Epithelial cell of esophagus (primary cell): ENCODE measurements around the gene EXD2.
"Not testable (repeated sequence)": the region's sequence is repeated elsewhere in the genome, so short reads cannot be mapped to it uniquely, and the experiment has no call there.

Source experiments
- DNase-seq: peaks from one replicate; pipeline ENCODE4 v3.0.0; 2010; ENCODE audit warnings: low read depth
- H3K4me3 ChIP-seq: 2 replicates; pipeline ENCODE4 v1.5.1; 2011; ENCODE audit warnings: mild to moderate bottlenecking, low read length, control low read depth
- CTCF ChIP-seq: IDR thresholded peaks from 2 replicates; pipeline ENCODE4 v1.5.1; 2011; ENCODE audit warnings: low read depth, mild to moderate bottlenecking, low read length, control low read depth, inconsistent platforms; ENCODE audit not compliant: insufficient read depth; ENCODE audit errors: missing control alignments

Gene EXD2

GRCh38 chr14:69270795-69271708 is 79.8 kb downstream of the EXD2 start:
- TF ChIP-seq CTCF = no peak
- DNase-seq = peak; percentile 21
- no peak overlapping the region for H3K4me3 ChIP-seq

- TF ChIP-seq CTCF = no peak
- DNase-seq = no peak
- no peak overlapping the region for H3K4me3 ChIP-seq
These were observed 83.0 kb downstream of the EXD2 start for GRCh38 chr14:69274321-69274720.

- no peak overlapping the region for H3K4me3 ChIP-seq
- TF ChIP-seq CTCF = no peak
- DNase-seq = no peak
These were observed 84.0 kb downstream of the EXD2 start for GRCh38 chr14:69275331-69275730.

GRCh38 chr14:69277356-69277755 is 86.1 kb downstream of the EXD2 start:
- not testable (repeated sequence) for DNase-seq, H3K4me3 ChIP-seq

GRCh38 chr14:69280746-69281291 is 89.5 kb downstream of the EXD2 start:
- DNase-seq = no peak
- no peak for TF ChIP-seq CTCF
- no peak overlapping the region for H3K4me3 ChIP-seq

GRCh38 chr14:69281450-69282169 is 90.3 kb downstream of the EXD2 start:
- no peak for TF ChIP-seq CTCF
- H3K4me3 ChIP-seq = no peak overlapping the region
- no peak for DNase-seq

GRCh38 chr14:69282448-69282847 is 91.2 kb downstream of the EXD2 start:
- no peak overlapping the region for H3K4me3 ChIP-seq
- DNase-seq = no peak
- no peak for TF ChIP-seq CTCF
